GM18502 (cell line): ENCODE data around the gene IQCN.
A peak's percentile ranks its signal among the peaks of the same experiment; 100 is the strongest.

Experiments used
- ATAC-seq: cut with Tn5 transposase; IDR thresholded peaks from one replicate; pipeline ENCODE4 v1.9.1; 2021; ENCODE audit warnings: mild to moderate bottlenecking; ENCODE audit not compliant: unreplicated experiment, poor library complexity

The IQCN gene

DNA sequence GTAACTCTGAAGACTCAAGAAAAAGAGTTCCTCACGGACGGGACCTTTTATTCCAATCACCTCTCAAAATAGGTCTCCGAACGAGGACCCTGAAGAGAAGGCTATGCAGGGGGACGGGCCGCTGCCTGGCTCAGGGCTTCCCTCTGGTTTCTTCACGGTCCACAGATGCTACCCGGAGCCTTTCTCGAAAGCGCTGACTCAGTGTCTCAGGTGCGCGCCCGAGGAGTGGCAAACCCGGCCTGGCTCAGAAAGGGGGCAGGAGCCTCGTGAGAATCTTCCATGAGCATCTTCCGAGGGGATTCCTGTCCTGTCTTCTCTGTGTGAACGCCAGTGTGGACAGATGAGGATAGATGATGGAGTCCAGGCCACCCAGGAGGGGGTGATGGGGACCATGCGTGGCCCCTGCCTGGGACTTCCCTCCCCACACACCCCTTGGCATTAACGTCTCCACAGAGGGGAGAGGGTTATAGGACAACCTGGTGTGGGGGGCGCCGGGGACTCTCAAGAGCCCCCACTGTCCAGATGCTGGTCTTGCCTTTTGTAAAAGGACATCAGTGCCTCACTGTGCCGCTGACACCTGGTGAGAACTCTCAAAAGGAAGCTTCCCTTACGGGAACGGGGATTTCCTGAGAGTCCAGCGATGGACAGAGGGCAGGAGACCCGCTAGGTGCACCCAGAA, 32.1 kb upstream of the IQCN start:
- no peak for ATAC-seq

DNA sequence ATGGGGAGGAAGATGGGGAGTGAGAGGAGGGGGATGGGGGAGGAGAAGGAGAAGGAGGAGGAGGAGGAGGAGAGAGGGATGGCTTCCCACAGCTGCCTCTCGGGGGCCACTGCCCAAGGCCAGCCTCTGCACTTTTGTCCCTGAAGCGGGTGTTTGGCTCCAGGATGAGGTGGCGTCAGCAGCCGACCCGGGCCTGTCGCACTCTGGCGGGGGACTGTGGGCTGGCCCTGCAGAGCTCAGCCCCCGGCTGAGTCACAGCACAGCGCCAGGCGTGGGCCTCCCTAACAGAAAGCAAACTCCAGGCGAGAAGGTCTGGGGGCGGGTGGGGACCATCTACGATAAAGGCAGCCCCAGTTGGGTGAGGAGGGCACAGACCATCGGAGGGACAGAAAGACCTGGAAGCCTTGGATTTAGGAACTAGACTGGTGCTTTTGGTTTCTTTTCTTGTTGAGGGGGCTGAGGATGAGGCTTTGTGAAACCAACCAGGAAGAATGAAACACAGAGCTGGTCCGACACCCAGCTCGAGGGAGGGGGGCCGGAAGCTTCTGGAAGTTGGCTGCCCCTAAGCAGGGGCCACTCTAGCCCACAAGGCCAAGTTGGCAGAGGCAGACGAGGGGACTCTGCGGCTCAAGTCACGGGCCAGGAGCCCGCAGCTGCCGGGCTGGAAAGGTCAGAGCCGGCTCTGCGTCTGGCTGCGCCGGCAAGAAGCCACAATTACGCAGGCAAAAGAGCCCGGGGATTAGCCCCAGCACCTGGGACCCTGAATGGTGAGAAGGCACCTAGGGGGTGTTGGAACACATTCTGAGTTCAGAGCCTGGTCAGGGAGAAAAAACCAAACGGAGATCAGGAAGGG, 30.4 kb upstream of the IQCN start:
- peak; percentile 53 for ATAC-seq

DNA sequence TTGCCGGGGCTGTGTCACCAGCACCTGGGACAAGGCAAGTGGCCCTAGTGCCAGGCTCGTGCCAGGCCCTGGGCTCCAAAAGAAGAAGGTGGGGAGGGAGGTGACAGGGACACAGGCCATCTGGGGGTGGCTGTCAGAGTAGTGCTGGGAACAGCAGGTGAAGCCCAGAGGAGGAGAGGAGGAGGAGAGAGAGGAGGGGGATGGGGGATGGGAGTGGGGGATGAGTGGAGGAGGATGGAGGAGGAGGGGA, 29.9 kb upstream of the IQCN start:
- ATAC-seq, result no peak

DNA sequence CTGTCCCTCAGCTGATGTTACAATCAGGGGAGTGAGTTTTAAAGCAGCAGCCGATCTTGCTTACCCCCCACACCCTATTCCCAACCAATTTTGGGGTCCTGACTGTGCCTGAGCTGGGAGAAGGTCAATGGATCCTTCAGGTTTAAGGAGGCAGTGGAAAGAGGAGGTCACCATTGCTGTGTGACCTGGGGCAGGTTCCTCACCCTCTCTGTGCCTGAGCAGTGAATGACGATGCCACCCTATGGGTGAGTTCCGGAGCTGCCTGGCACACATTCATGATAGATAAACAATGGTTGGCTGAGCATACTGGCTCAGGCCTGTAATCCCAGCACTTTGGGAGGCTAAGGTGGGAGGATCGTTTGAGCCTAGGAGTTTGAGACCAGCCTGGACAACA, 27.5 kb upstream of the IQCN start:
- ATAC-seq, result no peak

DNA sequence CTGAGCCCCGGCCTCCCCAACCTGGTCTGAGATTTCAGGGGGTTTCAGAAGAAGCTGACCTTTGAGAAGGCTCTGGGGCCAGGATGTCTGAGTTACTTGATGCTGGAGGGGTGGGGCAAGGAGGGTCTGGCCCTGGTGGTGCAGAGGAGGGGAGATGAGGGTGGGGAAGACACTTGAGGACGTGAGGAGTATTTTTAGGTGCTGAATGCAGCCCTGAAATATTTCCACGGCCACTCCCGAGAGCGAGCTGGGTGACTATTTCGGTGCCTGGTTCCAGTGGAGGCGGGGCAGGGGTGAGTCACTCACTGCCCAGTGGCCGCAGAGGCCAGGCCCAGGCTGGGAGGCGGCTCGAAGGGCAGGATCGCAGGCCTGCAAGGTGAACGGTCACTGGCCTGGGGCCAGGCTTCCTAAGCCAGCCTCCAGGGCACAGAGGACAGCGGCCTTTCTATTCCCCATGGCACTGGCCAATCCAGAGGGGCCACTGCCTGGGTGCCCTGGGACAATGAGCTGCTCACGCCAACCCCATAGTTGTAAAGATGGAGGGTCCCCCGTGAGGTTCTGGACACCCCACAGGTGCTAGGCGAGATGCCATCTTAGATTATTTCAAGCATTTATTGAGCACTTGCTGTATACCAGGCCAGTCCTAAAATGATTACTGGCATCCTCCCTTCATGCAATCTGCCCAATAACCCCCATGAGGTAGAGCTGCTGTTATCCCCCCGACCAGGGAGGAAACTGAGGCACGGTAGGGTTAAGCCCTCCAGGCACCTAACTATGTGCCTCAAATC, 26.9 kb upstream of the IQCN start:
- ATAC-seq, result no peak

DNA sequence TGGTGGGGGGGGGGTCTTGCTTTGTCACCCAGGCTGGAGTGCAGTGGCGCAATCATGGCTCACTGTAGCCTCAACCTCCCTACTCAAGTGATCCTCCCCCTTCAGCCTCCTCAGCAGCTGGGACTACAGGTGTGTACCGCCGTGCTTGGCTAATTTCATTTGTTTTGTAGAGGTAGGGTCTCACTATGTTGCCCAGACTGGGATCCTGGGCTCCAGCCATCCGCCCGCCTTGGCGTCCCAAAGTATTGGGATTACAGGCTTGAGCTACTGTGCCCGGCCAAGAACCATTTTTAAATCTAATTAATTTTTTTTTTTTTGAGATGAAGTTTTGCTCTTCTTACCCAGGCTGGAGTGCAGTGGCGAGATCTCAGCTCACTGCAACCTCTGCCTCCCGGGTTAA, 25.4 kb upstream of the IQCN start:
- no peak for ATAC-seq

DNA sequence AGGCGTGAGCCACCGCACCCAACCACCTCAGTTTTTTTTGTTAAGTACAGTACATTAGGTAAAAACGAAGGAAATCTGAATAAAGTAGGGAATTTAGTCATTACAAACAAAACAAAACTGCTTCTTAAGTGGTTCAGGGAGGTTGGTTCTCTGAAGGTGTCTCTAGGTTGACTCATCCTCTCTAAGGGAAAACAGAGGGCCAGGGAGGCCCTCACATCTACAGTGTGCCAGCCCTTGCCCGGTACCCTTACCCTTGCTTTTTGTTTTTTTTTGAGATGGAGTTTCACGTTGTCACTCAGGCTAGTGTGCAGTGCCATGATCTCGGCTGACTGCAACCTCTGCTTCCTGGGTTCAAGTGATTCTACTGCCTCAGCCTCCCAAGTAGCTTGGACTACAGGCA, 24.3 kb upstream of the IQCN start:
- no peak for ATAC-seq

DNA sequence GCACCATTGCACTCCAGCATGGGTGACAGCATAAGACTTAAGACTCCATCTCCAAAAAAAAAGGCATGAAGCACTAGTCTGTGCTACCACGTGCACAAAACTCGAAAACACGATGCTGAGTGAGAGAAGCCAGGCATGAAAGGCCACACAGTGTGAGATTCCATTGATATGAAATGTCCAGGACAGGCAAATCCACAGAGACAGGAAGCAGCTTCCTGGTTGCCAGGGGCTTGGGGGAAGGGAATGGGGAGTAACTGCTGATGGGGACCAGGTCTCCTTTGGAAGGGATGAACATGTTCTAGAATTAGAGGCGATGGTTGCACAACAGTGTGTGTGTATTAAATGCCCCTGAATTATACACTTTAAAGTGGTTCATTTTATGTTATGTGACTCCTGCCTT, 23.1 kb upstream of the IQCN start:
- no peak for ATAC-seq

DNA sequence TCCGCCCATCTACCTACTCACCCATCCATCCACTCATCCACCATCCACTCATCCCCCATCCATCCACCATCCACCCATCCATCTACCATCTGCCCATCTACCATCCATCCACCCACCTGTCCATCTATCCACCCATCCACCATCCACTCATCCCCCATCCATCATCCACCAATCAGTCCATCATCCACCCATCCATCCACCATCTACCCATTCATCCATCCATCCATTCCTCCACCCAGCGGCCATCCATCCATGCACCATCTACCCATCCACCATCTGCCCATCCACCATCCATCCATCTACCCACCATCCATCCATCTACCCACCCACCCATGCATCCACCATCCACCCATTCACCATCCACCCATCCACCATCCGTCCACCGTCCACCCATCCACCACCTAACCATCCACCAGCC, 20.8 kb upstream of the IQCN start:
- no peak for ATAC-seq

DNA sequence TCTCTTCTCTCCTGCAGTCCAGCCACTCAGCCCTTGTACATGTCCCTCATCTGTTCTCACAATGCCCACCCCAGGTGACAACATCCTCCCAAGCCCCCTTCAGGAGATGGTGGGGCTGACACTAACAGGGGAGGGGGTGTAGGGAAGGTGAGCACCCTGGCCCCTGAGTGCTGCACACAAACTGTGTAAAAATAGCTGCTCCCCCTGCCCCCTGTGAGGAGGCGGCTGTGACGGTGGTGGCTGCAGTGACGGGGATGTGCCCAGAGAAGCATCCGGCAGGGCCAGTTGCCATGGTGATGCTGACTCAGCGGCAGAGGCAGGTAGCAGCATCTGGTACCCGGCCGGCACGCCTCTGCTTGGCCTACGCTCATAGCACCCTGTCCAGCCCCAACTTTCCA, 20.2 kb upstream of the IQCN start:
- no peak for ATAC-seq

DNA sequence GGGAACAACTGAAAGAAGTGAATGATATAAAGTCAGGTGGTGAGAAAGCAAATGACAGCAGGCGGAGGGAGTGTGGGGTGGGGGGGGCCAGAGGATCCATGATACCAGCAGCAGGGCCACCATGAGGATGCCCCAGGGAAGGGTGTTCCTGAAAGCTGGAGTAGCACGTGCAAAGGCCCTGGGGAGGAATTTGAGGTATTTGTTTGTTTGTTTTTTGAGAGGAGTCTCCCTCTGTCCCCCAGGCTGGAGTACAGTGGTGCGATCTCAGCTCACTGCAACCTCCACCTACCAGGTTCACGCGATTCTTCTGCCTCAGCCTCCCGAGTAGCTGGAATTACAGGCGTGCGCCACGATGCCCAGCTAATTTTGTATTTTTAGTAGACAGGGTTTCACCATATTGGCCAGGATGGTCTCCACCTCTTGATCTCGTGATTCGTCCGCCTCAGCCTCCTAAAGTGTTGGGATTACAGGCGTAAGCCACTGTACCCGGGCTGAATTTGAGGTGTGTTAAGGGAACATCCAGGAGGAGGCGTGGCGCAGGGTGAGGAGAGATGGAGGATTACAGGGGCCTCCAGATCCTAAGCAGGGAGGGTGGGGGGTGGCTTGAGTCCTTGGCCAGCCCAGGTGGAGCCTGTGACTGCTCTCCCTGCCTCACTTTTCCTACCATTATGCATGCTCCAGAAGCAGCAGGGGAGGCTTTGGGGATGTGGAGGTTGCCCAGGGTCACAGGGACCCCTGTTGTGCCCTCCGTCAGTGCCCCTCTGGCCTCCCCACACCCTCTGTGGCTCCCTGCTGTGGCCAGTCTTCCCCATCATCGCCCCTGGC, 19.6 kb upstream of the IQCN start:
- ATAC-seq, result no peak

DNA sequence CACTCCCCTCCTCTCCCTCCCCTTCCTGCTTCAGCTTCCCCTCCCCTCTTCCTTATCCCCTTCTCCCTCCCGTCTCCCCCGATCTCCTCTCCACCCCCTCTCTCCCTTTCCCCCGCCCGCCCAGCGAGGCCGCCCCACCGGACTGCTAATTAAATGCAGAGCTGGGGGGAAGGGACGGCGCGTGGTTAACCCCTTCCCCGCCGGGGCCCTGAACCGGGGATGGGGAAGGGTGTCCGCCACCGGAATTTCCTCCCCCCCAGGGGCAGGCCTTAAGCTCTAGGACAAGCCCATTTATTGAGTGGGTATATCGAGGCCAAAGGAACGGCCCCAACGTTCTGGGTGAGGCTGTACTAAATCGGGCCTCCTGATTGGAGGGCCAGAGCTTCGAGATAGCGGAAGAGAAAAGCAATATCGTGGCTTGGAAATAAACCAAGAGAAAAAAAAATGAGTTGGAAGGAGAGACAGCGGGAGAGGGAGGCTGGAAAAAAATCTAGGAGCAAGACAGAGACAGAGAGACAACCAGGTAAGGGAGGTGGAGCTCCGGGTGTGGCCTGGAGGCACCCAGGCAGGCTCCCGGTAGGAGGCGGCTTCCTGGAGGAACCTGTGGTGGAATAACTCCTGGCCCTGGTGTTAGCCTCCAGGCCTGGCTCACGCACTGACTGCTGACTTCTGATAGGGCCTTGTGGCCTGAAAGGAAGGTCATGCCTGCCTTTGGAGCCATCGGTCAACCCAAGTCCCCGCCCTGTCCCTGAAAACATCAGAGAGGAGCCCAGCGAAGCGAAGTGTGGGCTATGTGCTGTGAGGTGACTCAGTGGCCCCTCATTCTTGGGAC, 18.8 kb upstream of the IQCN start:
- no peak for ATAC-seq

DNA sequence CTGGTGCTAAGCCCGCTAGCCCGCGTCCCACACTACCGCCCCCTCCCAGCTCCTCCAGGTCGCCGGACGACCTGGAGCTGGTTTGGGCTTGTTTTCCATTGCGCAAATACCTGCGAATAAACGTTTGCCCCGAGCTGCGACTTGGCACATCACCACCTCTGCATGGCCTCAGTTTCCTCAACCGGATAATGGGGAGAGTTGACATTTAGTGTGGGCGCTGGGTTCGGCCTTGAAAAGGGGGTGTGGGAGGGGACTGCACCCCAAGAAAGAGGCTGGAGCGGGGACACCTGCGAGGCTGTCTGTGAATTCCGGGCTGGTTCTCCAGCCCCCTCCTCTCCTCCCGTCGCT, 18.2 kb upstream of the IQCN start:
- ATAC-seq, result no peak

DNA sequence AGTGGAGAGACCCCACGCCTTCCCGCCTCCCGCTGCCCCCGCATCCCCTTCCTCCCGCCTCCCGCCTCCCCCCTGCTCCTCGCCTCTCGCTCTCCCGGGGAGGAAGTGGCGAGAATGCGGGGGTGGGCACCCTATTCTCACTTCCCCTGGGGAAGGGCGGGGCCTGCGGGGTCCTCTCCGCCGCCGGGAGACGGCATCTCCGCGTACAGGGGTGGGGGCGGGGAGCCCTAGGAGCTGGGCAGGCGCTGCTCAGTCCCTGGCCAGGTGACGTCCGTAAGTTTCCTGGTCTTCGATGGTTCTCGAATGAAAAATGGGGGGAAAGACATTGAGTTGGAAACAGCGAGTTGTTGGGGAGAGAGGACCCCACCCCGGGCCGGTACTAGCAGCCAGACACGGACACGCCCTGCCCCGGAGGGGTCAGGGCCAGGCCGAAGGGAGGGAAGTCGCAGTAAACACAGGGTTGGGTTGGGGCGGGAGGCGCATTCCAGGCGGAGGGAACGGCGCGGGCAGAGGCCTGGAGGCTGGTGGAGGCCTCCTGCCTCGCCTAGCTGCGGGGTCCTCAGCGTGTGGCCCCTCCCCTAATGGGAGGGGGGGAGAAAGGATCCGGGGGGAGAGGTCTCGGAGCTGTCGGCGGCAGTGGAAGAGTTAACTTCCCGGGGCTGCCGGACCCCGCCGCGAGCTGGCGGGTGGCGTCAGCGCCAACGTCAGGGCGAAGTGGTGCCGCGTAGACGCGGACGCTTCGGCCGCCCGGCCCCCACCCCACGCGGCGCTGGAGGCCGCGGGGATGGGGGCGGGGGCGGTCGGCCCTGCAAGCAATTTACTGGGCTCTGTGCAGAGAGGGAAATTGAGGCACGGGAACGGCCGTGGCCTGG, 17.6 kb upstream of the IQCN start:
- peak; percentile 43 for ATAC-seq

DNA sequence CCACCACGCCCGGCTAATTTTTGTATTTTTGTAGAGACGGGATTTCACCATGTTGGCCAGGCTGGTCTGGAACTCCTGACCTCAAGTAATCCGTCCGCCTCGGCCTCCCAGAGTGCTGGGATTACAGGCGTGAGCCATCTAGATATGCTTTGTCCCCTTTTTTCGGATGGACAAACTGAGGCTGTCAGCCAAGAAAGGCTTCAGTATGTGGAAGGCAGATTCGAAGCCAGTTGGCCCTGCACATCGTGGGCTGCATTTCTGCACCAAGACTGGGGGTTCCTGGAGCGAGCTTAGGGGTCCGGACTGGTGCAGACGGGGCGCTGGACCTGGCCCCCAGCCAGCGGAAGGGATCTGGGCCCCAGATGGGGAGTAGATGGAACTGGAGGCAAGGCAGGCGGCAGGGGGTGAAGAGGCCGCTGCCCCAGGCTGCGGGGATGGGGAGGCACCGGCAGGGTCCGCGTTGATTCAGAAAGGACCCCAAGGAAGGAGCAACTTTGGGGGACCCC, 16.8 kb upstream of the IQCN start:
- ATAC-seq, result peak; percentile 16

DNA sequence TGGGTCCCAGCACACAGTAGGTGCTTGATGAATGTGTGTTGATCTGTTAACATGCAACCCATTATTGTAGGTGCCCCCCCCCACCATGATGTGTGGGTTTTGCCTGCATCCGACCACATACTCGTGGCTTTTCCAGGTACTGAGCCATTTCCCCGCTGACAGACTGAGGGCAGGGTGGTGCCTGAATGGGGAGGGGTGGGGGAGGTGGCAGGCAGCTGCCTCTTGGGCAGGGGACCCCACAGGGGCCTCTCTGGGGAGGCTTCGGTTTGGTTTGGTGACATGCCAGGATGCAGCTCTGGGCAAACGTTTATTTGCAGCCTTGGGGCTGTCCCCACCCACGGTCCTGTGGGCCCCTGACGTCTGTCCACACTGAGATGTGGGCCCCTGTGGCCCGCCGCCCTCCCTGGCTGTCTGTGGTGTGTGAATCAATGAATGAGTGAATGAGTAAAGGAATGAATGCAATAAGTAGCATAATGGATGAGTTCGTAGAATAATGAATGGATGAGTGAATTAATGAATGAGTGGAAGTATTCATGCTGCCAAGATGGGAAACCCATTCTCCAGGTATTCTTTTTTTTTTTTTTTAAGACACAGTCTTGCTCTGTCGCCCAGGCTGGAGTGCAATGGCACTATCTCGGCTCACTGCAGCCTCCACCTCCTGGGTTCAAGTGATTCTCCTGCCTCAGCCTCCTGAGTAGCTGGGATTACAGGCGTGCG, 16.2 kb upstream of the IQCN start:
- no peak for ATAC-seq

DNA sequence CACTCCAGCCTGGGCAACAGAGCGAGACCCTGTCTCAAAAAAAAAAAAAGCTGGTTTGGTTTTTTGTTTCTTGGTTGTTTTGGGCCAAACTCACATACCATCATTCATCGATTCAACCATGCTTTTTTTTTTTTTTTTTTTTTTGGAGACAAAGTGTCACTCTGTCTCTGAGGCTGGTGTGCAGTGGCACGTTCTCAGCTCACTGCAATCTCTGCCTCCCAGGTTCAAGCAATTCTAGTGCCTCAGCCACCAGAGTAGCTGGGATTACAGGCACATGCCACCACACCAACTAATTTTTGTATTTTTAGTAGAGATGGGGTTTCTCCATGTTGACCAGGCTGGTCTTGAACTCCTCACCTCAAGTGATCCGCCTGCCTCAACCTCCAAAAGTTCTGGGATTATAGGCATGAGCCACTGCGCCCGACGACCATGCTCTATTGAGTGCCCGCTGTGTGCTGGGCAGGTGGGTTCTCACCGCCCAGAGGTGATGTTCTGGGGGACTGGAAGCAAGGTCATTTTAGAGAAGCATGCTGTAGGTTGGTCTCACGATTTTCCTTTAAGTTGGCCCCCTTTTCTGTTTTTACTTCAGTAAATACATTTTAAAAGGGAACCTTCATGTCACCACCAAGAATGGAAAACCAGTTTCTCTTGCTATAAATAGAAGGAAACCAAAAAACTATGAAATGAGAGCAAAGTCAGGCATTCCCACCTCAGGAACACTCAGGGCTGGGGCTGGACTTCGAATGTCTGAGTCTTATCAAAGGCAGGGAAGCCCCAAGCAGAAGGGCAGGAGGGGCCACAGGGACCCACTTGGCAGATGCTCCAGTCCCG, 15.4 kb upstream of the IQCN start:
- no peak for ATAC-seq
